MM.1S (cell line): ENCODE results near the gene CD151.

Source experiments
- CTCF ChIP-seq: fragments of 300-600 bp; sonication (generic); IDR thresholded peaks from 2 replicates; pipeline ENCODE4 v1.5.1; 2016; ENCODE audit warnings: antibody characterized with exemption, low read length, mixed read lengths
- EZH2 ChIP-seq: fragments of 300-600 bp; sonication (generic); optimal IDR thresholded peaks from 2 replicates; pipeline ENCODE3; 2017; ENCODE audit warnings: low read depth, mild to moderate bottlenecking, antibody characterized with exemption, low read length, mixed read lengths
- EZH2phosphoT487 ChIP-seq: fragments of 300-600 bp; sonication (generic); IDR thresholded peaks from 2 replicates; pipeline ENCODE4 v1.6.1; 2018; ENCODE audit warnings: antibody characterized with exemption, low read length

- TF ChIP-seq CTCF (no peak), EZH2phosphoT487 (no peak), EZH2 (no peak)
Observed at GRCh38 chr11:865462-866430, 33.0 kb downstream of the CD151 start.
